Parathyroid adenoma (tissue), 2 donors: ENCODE data around the gene SHFL.

Experiments
- H2AFZ ChIP-seq: fragments of 300-600 bp; sonication (generic); one replicate; pipeline ENCODE4 v1.7.0; 2017; ENCODE audit warnings: antibody characterized with exemption, mild to moderate bottlenecking
- H3K27ac ChIP-seq: fragments of 300-600 bp; sonication (generic); one replicate; pipeline ENCODE4 v1.7.0; 2017
- H3K27me3 ChIP-seq: fragments of 300-600 bp; sonication (generic); one replicate; pipeline ENCODE4 v1.7.0; 2017; ENCODE audit warnings: low read length; ENCODE audit not compliant: control insufficient read depth, insufficient read depth
- H3K36me3 ChIP-seq: fragments of 300-600 bp; sonication (generic); one replicate; pipeline ENCODE4 v1.7.0; 2017; ENCODE audit warnings: low read length; ENCODE audit not compliant: control insufficient read depth, insufficient read depth
- H3K4me1 ChIP-seq: fragments of 300-600 bp; sonication (generic); one replicate; pipeline ENCODE4 v1.7.0; 2017; ENCODE audit warnings: control low read depth
- H3K4me2 ChIP-seq: fragments of 300-600 bp; sonication (generic); one replicate; pipeline ENCODE4 v1.7.0; 2017; ENCODE audit warnings: low read length
- H3K4me3 ChIP-seq: fragments of 300-600 bp; sonication (generic); one replicate; pipeline ENCODE4 v1.7.0; 2017; ENCODE audit warnings: low read depth, low read length
- H3K79me2 ChIP-seq: fragments of 300-600 bp; sonication (generic); one replicate; pipeline ENCODE4 v1.7.0; 2017; ENCODE audit warnings: control low read depth
- H3K9ac ChIP-seq: fragments of 300-600 bp; sonication (generic); one replicate; pipeline ENCODE4 v1.7.0; 2017; ENCODE audit warnings: mild to moderate bottlenecking
- H3K9me3 ChIP-seq: fragments of 300-600 bp; sonication (generic); one replicate; pipeline ENCODE4 v1.7.0; 2017; ENCODE audit warnings: low read length; ENCODE audit not compliant: control insufficient read depth
- CTCF ChIP-seq: fragments of 300-600 bp; sonication (generic); IDR thresholded peaks from one replicate; pipeline ENCODE4 v1.7.0; 2017; ENCODE audit warnings: antibody characterized with exemption, mild to moderate bottlenecking
- donor health status: primary hyperparathyroidism.

SHFL gene

GRCh38 chr19:10096615-10096963 lies 10.5 kb downstream of the SHFL start:
- H2AFZ ChIP-seq = peak overlapping the region; percentile 98
- H3K4me2 ChIP-seq = peak overlapping the region; percentile 96
- no peak for TF ChIP-seq CTCF
- peak overlapping the region; percentile 62 for H3K4me3 ChIP-seq
- no peaks in the 10 kb centered on the region for H3K79me2 ChIP-seq
- H3K4me1 ChIP-seq = no peaks in the 10 kb centered on the region
- no peak overlapping the region for H3K9ac ChIP-seq
- no peaks in the 10 kb centered on the region for H3K36me3 ChIP-seq
- H3K27ac ChIP-seq = no peak overlapping the region
- H3K9me3 ChIP-seq = no peaks in the 10 kb centered on the region
- H3K27me3 ChIP-seq = no peaks in the 10 kb centered on the region

GRCh38 chr19:10100163-10100785 lies 14.2 kb downstream of the SHFL start:
- H3K36me3 ChIP-seq = no peaks in the 10 kb centered on the region
- H3K79me2 ChIP-seq = no peaks in the 10 kb centered on the region
- H3K9ac ChIP-seq = no peak overlapping the region
- H3K4me1 ChIP-seq = no peaks in the 10 kb centered on the region
- no peak overlapping the region for H3K4me3 ChIP-seq
- H3K9me3 ChIP-seq = no peaks in the 10 kb centered on the region
- no peaks in the 10 kb centered on the region for H3K27me3 ChIP-seq
- H3K4me2 ChIP-seq = no peak overlapping the region
- H2AFZ ChIP-seq = no peak overlapping the region
- no peak overlapping the region for H3K27ac ChIP-seq
- no peak for TF ChIP-seq CTCF

- H3K4me3 ChIP-seq = no peak overlapping the region
- no peaks in the 10 kb centered on the region for H3K36me3 ChIP-seq
- H3K9me3 ChIP-seq = no peaks in the 10 kb centered on the region
- no peak overlapping the region for H3K4me2 ChIP-seq
- H3K79me2 ChIP-seq = no peaks in the 10 kb centered on the region
- no peak for TF ChIP-seq CTCF
- peaks cover 5% of the 10 kb centered on the region for H3K4me1 ChIP-seq
- no peak overlapping the region for H3K9ac ChIP-seq
- H3K27ac ChIP-seq = no peak overlapping the region
- H2AFZ ChIP-seq = no peak overlapping the region
- H3K27me3 ChIP-seq = no peaks in the 10 kb centered on the region
Observed at GRCh38 chr19:10102787-10103236, 16.7 kb downstream of the SHFL start.

GRCh38 chr19:10104130-10104513 lies 18.0 kb downstream of the SHFL start:
- Histone ChIP-seq H3K27ac (no peak overlapping the region), H2AFZ (no peak overlapping the region), H3K27me3 (no peaks in the 10 kb centered on the region), H3K4me1 (peaks cover 5% of the 10 kb centered on the region), H3K4me2 (no peak overlapping the region), H3K79me2 (no peaks in the 10 kb centered on the region), H3K4me3 (no peak overlapping the region), H3K9ac (no peak overlapping the region), H3K36me3 (no peaks in the 10 kb centered on the region), H3K9me3 (no peaks in the 10 kb centered on the region)
- TF ChIP-seq CTCF = no peak
